Measurements from ENCODE around the gene HNF1B. TPM values are rescaled to one million over a fixed set of nuclear protein-coding genes. Genes with fewer than 3 reads are reported as not detected.

The HNF1B gene
- total RNA-seq, 3 donors from 2014 or later = 0.33 TPM; not detected in 2

DNA sequence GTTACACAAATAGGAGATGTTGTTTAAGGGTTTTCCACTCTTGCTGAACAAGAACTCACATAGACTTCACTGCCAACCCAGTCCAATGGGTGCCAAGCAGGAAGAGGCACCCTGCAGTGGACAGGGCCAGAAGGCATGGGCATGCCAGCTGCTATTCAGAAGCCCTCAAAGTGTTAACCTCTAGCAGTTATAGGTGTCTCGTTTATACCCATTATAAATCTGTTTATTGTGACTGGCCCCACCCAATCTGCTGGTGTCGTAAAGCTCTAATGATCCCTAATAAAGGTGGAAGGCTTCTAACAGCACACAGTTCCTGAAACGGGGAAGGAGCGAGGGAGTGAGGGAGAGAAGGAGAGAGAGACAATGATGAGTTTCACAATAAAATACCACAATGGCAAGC is 23.9 kb downstream of the HNF1B start:
- Histone ChIP-seq H3K4me1 (no peaks in the 10 kb centered on the region), H3K27me3 (no peaks in the 10 kb centered on the region), H3K27ac (no peak overlapping the region), H3K9me3 (no peaks in the 10 kb centered on the region), H3K36me3 (no peaks in the 10 kb centered on the region), H3K4me3 (no peak overlapping the region)
- intact Hi-C loops (cut with DNase I; ENCODE audit: low total_unique reads) = no loop called here
- no peak for TF ChIP-seq POLR2AphosphoS5 (IDR thresholded peaks at IDR 0.05)
- DNase-seq (ENCODE audit: low spot score in 2 of 2) = no peak

DNA sequence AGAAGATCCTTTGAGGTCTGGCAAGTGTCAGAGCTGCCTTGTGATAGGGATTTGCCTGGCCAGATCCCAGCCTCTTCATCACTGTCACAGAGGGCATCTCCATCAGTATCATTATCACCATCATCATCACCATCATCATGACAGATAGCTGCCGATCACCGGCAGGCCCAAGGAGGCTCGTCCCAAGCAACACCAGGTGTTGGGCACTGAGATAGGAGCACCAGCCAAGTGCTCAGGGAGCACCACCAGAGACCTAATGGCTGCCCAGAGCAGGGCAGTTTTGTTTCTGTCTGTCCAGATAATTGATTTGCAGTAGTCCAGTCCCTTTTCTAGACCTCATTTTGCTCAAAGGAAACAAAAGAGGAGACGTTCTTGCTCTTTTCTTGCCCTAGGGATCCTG is 25.0 kb downstream of the HNF1B start:
- intact Hi-C loops (cut with DNase I; ENCODE audit: low total_unique reads) = no loop called here
- Histone ChIP-seq H3K4me3 (no peak overlapping the region), H3K27ac (no peak overlapping the region), H3K36me3 (no peaks in the 10 kb centered on the region), H3K27me3 (peaks cover 0 to 4% of the 10 kb centered on the region in 2 donors), H3K4me1 (no peaks in the 10 kb centered on the region), H3K9me3 (no peaks in the 10 kb centered on the region)
- no peak for TF ChIP-seq POLR2A (IDR thresholded peaks at IDR 0.05)
- TF ChIP-seq, protein P1, sequence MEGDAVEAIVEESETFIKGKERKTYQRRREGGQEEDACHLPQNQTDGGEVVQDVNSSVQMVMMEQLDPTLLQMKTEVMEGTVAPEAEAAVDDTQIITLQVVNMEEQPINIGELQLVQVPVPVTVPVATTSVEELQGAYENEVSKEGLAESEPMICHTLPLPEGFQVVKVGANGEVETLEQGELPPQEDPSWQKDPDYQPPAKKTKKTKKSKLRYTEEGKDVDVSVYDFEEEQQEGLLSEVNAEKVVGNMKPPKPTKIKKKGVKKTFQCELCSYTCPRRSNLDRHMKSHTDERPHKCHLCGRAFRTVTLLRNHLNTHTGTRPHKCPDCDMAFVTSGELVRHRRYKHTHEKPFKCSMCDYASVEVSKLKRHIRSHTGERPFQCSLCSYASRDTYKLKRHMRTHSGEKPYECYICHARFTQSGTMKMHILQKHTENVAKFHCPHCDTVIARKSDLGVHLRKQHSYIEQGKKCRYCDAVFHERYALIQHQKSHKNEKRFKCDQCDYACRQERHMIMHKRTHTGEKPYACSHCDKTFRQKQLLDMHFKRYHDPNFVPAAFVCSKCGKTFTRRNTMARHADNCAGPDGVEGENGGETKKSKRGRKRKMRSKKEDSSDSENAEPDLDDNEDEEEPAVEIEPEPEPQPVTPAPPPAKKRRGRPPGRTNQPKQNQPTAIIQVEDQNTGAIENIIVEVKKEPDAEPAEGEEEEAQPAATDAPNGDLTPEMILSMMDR (IDR thresholded peaks at IDR 0.05) = no peak
- no peak for TF ChIP-seq POLR2AphosphoS5 (IDR thresholded peaks at IDR 0.05)
- no peak for DNase-seq (ENCODE audit: low spot score in 2 of 2)

DNA sequence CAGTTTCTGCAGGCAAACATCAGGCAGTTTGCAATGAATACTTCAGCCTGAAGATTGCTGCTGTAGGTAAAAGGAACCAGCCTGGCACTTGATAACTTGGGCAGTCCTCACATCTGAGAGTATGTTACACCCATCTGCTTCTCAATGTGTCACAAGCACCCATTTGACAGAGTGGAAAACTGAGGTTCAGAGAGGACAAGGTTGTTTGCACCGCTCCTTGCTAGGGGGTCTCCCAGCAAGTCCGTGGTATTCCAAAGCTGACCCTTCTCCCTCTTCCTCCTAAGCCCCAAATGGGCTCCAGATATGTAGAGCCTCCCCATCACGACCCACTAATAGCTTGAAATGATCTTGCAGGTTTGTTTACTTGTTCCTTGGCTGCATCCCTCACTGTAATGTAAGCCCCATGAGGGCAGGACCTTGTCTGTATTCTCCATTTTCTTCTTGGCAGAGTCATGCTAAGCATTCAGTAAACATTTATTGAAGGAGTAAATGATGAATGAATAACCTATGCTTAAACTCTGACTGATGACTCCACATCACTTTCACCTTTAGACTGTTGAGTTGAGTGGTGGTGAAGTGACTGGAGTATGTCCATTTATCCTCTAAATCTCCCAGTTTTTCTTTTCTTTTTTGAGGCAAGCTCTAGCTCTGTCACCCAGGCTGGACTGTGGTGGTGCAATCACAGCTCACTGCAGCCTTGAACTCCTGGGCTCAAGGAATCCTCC is 26.4 kb downstream of the HNF1B start:
- intact Hi-C loops (cut with DNase I; ENCODE audit: low total_unique reads) = no loop called here
- no peak overlapping the region for H3K27ac ChIP-seq

DNA sequence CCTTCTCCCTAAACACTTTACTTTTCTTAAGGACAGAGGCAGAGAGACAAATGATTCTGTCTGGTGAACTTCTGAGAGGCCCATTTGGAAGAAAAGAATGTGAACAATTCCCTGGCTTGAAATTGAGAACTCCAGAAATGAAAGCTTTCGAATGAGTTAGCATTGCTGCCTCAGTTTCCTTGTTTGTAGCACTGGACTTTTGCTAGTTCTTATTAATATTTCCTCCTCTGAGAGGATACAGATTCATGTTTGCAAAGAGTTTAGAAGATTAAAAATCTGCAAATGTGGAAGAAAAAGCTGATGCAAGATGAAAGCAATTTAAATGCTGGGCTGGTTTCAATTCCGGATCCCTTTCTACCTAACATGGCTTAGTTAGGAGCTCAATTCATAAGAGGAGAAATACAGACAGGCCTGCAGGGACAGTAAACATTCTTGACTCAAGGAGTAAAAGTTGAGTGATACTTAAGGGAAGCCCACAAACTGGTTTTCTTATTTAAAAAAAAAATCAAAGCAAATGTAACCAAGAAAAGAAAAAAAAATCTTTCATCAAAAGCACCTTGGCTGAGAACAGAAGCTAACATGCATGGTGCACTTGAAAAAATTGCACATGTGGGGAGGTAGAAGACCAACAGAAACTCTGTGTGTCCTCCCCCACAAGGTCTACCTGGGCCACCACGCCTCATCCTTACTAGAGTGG is 27.1 kb downstream of the HNF1B start:
- Histone ChIP-seq H3K4me3 (no peak overlapping the region), H3K27me3 (peaks cover 0 to 15% of the 10 kb centered on the region in 2 donors), H3K36me3 (no peaks in the 10 kb centered on the region), H3K4me1 (no peaks in the 10 kb centered on the region), H3K27ac (no peak overlapping the region), H3K9me3 (no peaks in the 10 kb centered on the region)
- intact Hi-C loops (cut with DNase I; ENCODE audit: low total_unique reads) = no loop called here
- TF ChIP-seq POLR2AphosphoS5 (IDR thresholded peaks at IDR 0.05) (no peak), POLR2A (IDR thresholded peaks at IDR 0.05) (no peak)
- TF ChIP-seq, protein P1 (IDR thresholded peaks at IDR 0.05) = no peak
- DNase-seq (ENCODE audit: low spot score in 2 of 2) = no peak

More for the DNA sequence above, 26.4 kb downstream of the HNF1B start:
- DNase-seq (ENCODE audit: low spot score in 2 of 2) = no peak
- Histone ChIP-seq H3K4me1 (no peaks in the 10 kb centered on the region), H3K27me3 (peaks cover 0 to 8% of the 10 kb centered on the region in 2 donors), H3K4me3 (no peak overlapping the region), H3K9me3 (no peaks in the 10 kb centered on the region), H3K36me3 (no peaks in the 10 kb centered on the region)
- TF ChIP-seq, protein P1 (IDR thresholded peaks at IDR 0.05) = no peak
- TF ChIP-seq POLR2A (IDR thresholded peaks at IDR 0.05) (no peak), POLR2AphosphoS5 (IDR thresholded peaks at IDR 0.05) (no peak)

DNA sequence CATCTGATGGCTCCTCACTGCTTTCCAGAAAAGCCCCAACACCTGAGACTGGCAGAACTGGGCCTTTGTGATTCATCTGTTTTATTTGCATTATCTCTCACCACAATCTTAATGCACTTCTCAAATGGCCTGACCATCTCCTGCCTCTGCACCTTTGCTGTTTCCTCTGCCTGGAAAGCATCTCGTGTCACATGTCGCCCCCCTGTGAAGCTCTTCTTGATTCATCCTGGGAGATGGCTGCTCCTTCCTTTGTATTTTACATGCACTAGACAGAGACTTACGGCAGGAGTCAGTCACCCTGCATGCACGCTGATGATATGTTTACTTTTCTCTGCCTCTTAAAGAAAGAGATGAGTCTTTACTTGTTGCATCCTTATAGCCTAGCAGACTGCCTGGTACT is 30.0 kb downstream of the HNF1B start:
- Histone ChIP-seq H3K9me3 (no peaks in the 10 kb centered on the region), H3K27ac (no peak overlapping the region), H3K4me3 (no peak overlapping the region), H3K36me3 (no peaks in the 10 kb centered on the region), H3K4me1 (no peaks in the 10 kb centered on the region), H3K27me3 (peaks cover 0 to 30% of the 10 kb centered on the region in 2 donors)
- no peak for DNase-seq (ENCODE audit: low spot score in 2 of 2)
- intact Hi-C loops (cut with DNase I; ENCODE audit: low total_unique reads) = no loop called here
- TF ChIP-seq POLR2AphosphoS5 (IDR thresholded peaks at IDR 0.05) = no peak
- TF ChIP-seq, protein P1 (IDR thresholded peaks at IDR 0.05) = no peak
- no peak for TF ChIP-seq POLR2A (IDR thresholded peaks at IDR 0.05)

Measured in breast epithelium (tissue), 4 donors.